BE2C (cell line): ENCODE measurements around the gene TFDP1.

Experiments used
- DNase-seq: peaks from one replicate; pipeline ENCODE4 v3.0.0-alpha.2; 2020
- H3K27me3 ChIP-seq: fragments of 250-450 bp; sonication (Bioruptor Pico); 2 replicates; pipeline ENCODE4 v1.5.1; 2020; ENCODE audit warnings: mild to moderate bottlenecking
- H3K36me3 ChIP-seq: fragments of 250-450 bp; sonication (Bioruptor Pico); 2 replicates; pipeline ENCODE4 v1.5.1; 2020; ENCODE audit warnings: mild to moderate bottlenecking
- H3K4me1 ChIP-seq: fragments of 250-450 bp; sonication (Bioruptor Pico); 2 replicates; pipeline ENCODE4 v1.5.1; 2020
- H3K4me3 ChIP-seq: 2 replicates; pipeline ENCODE4 v1.5.1; 2011; ENCODE audit warnings: low read depth, low read length
- H3K9me3 ChIP-seq: fragments of 250-450 bp; sonication (Bioruptor Pico); 2 replicates; pipeline ENCODE4 v1.5.1; 2020
- CTCF ChIP-seq: IDR thresholded peaks from 2 replicates; pipeline ENCODE4 v1.5.1; 2012; ENCODE audit warnings: mild to moderate bottlenecking, low read depth, low read length

Gene TFDP1

GRCh38 chr13:113629866-113630265 is 45.3 kb downstream of the TFDP1 start:
- no peak for DNase-seq
- H3K36me3 ChIP-seq, result peaks cover 64% of the 10 kb centered on the region
- H3K9me3 ChIP-seq, result no peaks in the 10 kb centered on the region
- no peak for TF ChIP-seq CTCF
- H3K4me1 ChIP-seq, result no peaks in the 10 kb centered on the region
- no peak overlapping the region for H3K4me3 ChIP-seq
- H3K27me3 ChIP-seq, result no peaks in the 10 kb centered on the region

GRCh38 chr13:113630296-113630695 is 45.7 kb downstream of the TFDP1 start:
- Histone ChIP-seq H3K9me3 (no peaks in the 10 kb centered on the region), H3K36me3 (peaks cover 68% of the 10 kb centered on the region), H3K4me3 (no peak overlapping the region), H3K27me3 (no peaks in the 10 kb centered on the region), H3K4me1 (no peaks in the 10 kb centered on the region)
- no peak for TF ChIP-seq CTCF
- no peak for DNase-seq

GRCh38 chr13:113630804-113631203 is 46.3 kb downstream of the TFDP1 start:
- no peaks in the 10 kb centered on the region for H3K27me3 ChIP-seq
- no peak for DNase-seq
- TF ChIP-seq CTCF, result no peak
- H3K4me1 ChIP-seq, result no peaks in the 10 kb centered on the region
- H3K9me3 ChIP-seq, result no peaks in the 10 kb centered on the region
- no peak overlapping the region for H3K4me3 ChIP-seq
- peaks cover 74% of the 10 kb centered on the region for H3K36me3 ChIP-seq

- Histone ChIP-seq H3K27me3 (no peaks in the 10 kb centered on the region), H3K36me3 (peaks cover 77% of the 10 kb centered on the region), H3K9me3 (no peaks in the 10 kb centered on the region), H3K4me3 (no peak overlapping the region), H3K4me1 (no peaks in the 10 kb centered on the region)
- no peak for TF ChIP-seq CTCF
- no peak for DNase-seq
Observed at GRCh38 chr13:113631341-113632095, 47.0 kb downstream of the TFDP1 start.

- TF ChIP-seq CTCF, result no peak
- no peak for DNase-seq
- peaks cover 78% of the 10 kb centered on the region for H3K36me3 ChIP-seq
- H3K9me3 ChIP-seq, result no peaks in the 10 kb centered on the region
- H3K4me1 ChIP-seq, result no peaks in the 10 kb centered on the region
- no peak overlapping the region for H3K4me3 ChIP-seq
- H3K27me3 ChIP-seq, result no peaks in the 10 kb centered on the region
Observed at GRCh38 chr13:113632706-113633484, 48.3 kb downstream of the TFDP1 start.

- no peak for DNase-seq
- peaks cover 81% of the 10 kb centered on the region for H3K36me3 ChIP-seq
Observed at GRCh38 chr13:113633485-113633873, 48.9 kb downstream of the TFDP1 start.

More at GRCh38 chr13:113633485-113633873, 48.9 kb downstream of the TFDP1 start:
- no peak for TF ChIP-seq CTCF
- Histone ChIP-seq H3K4me3 (no peak overlapping the region), H3K4me1 (no peaks in the 10 kb centered on the region), H3K9me3 (no peaks in the 10 kb centered on the region), H3K27me3 (no peaks in the 10 kb centered on the region)
